Measurements from ENCODE around the gene MVK. TPM values are rescaled to one million over a fixed set of nuclear protein-coding genes. Genes with fewer than 3 reads are reported as not detected.

The MVK gene
- total RNA-seq, result 7.3 and 14.0 TPM in 2 replicates

DNA sequence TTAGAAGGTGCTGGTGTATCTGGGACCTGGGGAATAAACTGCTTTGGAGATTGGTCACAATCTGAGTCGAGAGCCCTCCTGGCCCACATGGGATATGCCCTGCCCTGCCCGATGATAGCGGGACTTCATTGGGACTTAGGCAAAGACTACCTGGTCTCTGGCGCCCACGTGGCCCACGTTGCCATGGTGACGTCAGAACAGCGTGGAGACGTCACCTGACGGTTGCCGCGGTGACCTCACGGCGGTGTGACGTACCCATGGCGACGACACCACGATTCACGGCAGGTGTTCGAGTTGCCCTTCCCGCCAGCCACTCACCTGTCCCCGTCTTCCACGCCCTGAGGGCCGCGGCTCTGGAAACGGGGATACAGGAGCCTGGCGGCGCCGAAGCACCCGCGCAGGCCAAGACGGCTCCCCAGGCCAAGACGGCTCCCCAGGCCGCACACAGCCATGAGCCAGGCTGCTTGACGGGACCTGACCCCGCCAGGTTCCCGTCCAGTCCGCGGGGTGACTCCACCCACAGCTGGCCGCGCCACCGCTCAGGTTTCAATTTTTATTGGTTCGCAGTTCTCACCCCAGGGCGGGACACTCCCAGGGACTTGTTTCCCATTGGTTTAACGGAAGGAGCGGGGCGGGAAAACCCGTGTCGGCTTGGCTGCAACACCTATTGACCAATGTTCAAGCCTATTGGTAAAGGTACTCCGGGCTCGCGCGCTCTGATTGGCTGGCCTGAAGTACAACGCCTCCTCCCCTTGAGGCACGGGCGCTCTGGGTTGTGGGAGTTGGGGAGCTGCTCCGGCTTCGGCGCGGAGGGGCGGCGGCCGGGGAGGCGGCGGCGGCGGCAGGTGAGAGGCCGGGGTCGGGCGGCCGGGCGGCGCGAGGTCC lies at the start of gene MVK, which contains the start of gene MMAB:
Gene MVK, plus strand, starts transcription at position 766 of the 885 bp plus-strand sequence. CDS start 1,029 bp downstream, outside the sequence.
Gene MMAB, minus strand, starts transcription at position 476 of the 885 bp plus-strand sequence. Its CDS starts 24 bp downstream, at position 452.

Other genes with a start within 250 kb of the MVK start
- not detected in 2 replicates for gene MYO1H, start 225.9 kb upstream of the MVK start, total RNA-seq
- 49.3 and 73.8 TPM in 2 replicates for gene KCTD10, start 96.5 kb upstream of the MVK start, total RNA-seq
- gene UBE3B, start 96.2 kb upstream of the MVK start, total RNA-seq, result 43.4 and 46.4 TPM in 2 replicates
- 15.8 and 19.2 TPM in 2 replicates for gene MMAB, start 290 bp upstream of the MVK start, total RNA-seq
- under 0.01 and 0.38 TPM in 2 replicates for gene FAM222A, start 140.0 kb downstream of the MVK start, total RNA-seq

All from regular cardiac myocyte (primary cell).